ENCODE results near the gene GPR137.

GRCh38 chr11:64241491-64242374, 43.9 kb upstream of the GPR137 start:
- TF ChIP-seq ZNF37A (tag by site-specific recombination; IDR thresholded peaks at IDR 0.05) (no peak), ZNF362 (tag by site-specific recombination; IDR thresholded peaks at IDR 0.05) (no peak), ZNF133 (tag by site-specific recombination; IDR thresholded peaks at IDR 0.05) (no peak), ZBTB48 (tag by site-specific recombination; IDR thresholded peaks at IDR 0.05) (peak; percentile 60; the same call in 1 of the 2 replicates), ZNF202 (tag by site-specific recombination; IDR thresholded peaks at IDR 0.05; ENCODE audit: borderline replicate concordance) (no peak), ZNF830 (tag by site-specific recombination; IDR thresholded peaks at IDR 0.05; ENCODE audit: low read depth) (no peak), PRDM1 (tag by site-specific recombination; IDR thresholded peaks at IDR 0.05) (no peak), ZNF747 (tag by site-specific recombination; IDR thresholded peaks at IDR 0.05) (no peak), ATF2 (tag by site-specific recombination; IDR thresholded peaks at IDR 0.05; ENCODE audit: low read depth) (no peak), ZNF394 (tag by site-specific recombination; IDR thresholded peaks at IDR 0.05; ENCODE audit: borderline replicate concordance) (no peak), ZNF391 (tag by site-specific recombination; IDR thresholded peaks at IDR 0.05; ENCODE audit: borderline replicate concordance, low read depth) (no peak)
- TF ChIP-seq, protein P1, sequence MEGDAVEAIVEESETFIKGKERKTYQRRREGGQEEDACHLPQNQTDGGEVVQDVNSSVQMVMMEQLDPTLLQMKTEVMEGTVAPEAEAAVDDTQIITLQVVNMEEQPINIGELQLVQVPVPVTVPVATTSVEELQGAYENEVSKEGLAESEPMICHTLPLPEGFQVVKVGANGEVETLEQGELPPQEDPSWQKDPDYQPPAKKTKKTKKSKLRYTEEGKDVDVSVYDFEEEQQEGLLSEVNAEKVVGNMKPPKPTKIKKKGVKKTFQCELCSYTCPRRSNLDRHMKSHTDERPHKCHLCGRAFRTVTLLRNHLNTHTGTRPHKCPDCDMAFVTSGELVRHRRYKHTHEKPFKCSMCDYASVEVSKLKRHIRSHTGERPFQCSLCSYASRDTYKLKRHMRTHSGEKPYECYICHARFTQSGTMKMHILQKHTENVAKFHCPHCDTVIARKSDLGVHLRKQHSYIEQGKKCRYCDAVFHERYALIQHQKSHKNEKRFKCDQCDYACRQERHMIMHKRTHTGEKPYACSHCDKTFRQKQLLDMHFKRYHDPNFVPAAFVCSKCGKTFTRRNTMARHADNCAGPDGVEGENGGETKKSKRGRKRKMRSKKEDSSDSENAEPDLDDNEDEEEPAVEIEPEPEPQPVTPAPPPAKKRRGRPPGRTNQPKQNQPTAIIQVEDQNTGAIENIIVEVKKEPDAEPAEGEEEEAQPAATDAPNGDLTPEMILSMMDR (tag by site-specific recombination; IDR thresholded peaks at IDR 0.05) = peak; percentile 42; the same call in 1 of the 2 replicates
